HEK293T (cell line): ENCODE results near the gene TMEM51.

Experiments used
- L3MBTL2 ChIP-seq: fragments of 450-650 bp; conservative IDR thresholded peaks from 2 replicates; pipeline ENCODE4 v1.6.1; 2016; ENCODE audit warnings: mild to moderate bottlenecking
- TARDBP ChIP-seq: fragments of 450-650 bp; IDR thresholded peaks from 2 replicates; pipeline ENCODE4 v1.6.1; 2016
- ZNF384 ChIP-seq: fragments of 450-650 bp; IDR thresholded peaks from 2 replicates; pipeline ENCODE4 v1.6.1; 2016

DNA sequence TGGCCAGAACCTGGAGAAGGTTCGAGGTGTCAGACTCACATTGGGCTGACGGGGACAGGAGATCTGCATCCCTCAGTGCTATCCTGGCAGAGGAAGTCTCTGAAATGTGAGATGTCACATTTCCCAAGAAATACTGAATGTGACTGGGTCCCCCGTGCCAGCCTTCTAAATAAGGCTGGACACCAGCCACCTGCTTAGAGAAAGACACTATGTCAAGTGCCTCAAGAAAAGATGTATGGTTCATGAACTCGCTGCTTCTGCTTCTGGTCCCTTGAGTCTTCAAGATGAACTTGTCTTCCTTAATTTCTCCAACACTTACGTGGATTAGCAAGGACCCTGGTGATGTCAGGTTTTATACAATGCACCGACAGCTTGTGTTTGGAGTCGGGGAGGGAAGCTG lies 51.4 kb downstream of the TMEM51 start:
- no peak for TF ChIP-seq ZNF384
- no peak for TF ChIP-seq L3MBTL2
- no peak for TF ChIP-seq TARDBP
